Right renal cortex interstitium (tissue), 3 donors: ENCODE measurements around the gene LNX1. TPM values are rescaled to one million over a fixed set of nuclear protein-coding genes. Genes with fewer than 3 reads are reported as not detected.
"Not testable (repeated sequence)": the region's sequence is repeated elsewhere in the genome, so short reads cannot be mapped to it uniquely, and the experiment has no call there.

Experiments used
- DNase-seq, 3 donors: peaks; one replicate each; pipeline ENCODE4 v3.0.0-alpha.2; 2013; ENCODE audit warnings: low read depth in 3 of 3, low spot score in 2 of 3
- polyA plus RNA-seq, 3 donors: library from polyadenylated mRNA; unstranded; fragments of 120-200 nt; gene quantifications; one replicate each; pipeline ENCODE4 v1.2.1, GENCODE V29; 2013; ENCODE audit not compliant: insufficient read length in 3 of 3

Gene LNX1
- polyA plus RNA-seq, 3 donors, result 17.0 to 18.1 (median 17.3) TPM

DNA sequence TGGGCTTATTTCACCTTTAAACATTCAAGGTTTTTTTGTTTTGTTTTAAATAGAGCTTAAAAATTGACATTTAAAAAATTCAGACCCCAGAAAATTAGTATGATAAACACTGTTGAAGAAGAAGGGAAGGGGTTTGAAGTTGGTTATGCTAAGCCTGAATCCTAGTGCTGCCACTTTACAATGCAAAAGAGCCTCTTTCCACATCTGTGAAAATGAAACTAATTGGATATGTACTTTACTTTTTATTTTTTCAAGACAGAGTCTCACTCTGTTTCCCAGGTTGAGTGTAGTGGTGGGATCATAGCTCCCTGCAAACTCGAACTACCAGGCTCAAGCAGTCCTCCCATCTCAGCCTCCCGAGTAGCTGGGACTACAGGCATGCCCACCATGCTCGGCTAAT, 172.1 kb downstream of the LNX1 start:
- no peak for DNase-seq

DNA sequence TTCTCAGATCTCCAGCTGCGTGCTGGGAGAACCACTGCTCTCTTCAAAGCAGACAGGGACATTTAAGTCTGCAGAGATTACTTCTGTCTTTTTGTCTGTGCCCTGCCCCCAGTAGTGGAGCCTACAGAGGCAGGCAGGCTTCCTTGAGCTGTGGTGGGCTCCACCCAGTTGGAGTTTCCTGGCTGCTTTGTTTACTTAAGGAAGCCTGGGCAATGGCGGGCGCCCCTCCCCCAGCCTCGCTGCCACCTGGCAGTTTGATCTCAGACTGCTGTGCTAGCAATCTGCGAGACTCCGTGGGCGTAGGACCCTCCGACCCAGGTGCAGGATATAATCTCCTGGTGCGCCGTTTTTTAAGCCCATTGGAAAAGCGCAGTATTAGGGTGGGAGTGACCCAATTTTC, 181.8 kb downstream of the LNX1 start:
- DNase-seq, result not testable (repeated sequence)

Other genes starting within 250 kb of the LNX1 start
- gene SCFD2, start 225.4 kb downstream of the LNX1 start, polyA plus RNA-seq, result 10 to 100 TPM; 12.8 to 14.7 (median 14.5) TPM
- 100 to 1,000 TPM; 104 to 117 (median 112) TPM for gene FIP1L1, start 213.8 kb downstream of the LNX1 start, polyA plus RNA-seq